Cardiac fibroblast (primary cell): ENCODE measurements around the gene USP36.

ENCODE experiments used
- DNase-seq, 2 donors: peaks; one replicate each; pipeline versions ENCODE4 v3.0.0 to v3.0.0-alpha.2; 2010; ENCODE audit warnings: low read depth in 2 of 2
- H3K4me3 ChIP-seq, 2 donors: replicated peaks in 1 of 2; 1 replicate in 1 of 2; 2 replicates in 1 of 2; pipeline ENCODE4 v1.5.1; 2011; ENCODE audit warnings: low read depth in 2 of 2, low read length in 2 of 2, mild to moderate bottlenecking in 2 of 2, moderate library complexity in 1 of 2
- TF ChIP-seq, protein P1 (sequence below): IDR thresholded peaks from one replicate; pipeline ENCODE4 v1.5.1; 2011; ENCODE audit warnings: low read depth, mild to moderate bottlenecking, low read length, inconsistent platforms

USP36 gene

DNA sequence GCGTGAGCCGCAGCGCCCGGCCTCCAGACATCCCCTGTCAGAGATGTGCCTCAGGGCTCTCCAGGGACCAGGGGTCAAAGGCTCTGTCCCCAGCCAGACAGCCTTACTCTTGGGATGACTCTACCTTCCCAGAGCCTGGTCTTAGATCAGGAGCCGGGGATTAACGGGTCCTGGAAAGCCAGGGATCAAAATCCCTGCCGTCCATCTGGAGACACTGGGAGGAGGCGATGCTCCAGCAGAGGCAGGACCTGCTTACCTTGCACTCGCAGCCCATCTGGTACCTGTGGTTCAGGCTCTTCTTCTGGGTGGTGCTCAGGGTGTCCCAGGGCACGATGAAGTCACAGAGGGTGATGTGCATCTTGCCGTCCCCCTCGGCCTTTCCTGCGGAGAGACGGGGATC lies 16.7 kb upstream of the USP36 start:
- H3K4me3 ChIP-seq, result no peak overlapping the region
- no peak for DNase-seq
- TF ChIP-seq, protein P1, sequence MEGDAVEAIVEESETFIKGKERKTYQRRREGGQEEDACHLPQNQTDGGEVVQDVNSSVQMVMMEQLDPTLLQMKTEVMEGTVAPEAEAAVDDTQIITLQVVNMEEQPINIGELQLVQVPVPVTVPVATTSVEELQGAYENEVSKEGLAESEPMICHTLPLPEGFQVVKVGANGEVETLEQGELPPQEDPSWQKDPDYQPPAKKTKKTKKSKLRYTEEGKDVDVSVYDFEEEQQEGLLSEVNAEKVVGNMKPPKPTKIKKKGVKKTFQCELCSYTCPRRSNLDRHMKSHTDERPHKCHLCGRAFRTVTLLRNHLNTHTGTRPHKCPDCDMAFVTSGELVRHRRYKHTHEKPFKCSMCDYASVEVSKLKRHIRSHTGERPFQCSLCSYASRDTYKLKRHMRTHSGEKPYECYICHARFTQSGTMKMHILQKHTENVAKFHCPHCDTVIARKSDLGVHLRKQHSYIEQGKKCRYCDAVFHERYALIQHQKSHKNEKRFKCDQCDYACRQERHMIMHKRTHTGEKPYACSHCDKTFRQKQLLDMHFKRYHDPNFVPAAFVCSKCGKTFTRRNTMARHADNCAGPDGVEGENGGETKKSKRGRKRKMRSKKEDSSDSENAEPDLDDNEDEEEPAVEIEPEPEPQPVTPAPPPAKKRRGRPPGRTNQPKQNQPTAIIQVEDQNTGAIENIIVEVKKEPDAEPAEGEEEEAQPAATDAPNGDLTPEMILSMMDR, result no peak

DNA sequence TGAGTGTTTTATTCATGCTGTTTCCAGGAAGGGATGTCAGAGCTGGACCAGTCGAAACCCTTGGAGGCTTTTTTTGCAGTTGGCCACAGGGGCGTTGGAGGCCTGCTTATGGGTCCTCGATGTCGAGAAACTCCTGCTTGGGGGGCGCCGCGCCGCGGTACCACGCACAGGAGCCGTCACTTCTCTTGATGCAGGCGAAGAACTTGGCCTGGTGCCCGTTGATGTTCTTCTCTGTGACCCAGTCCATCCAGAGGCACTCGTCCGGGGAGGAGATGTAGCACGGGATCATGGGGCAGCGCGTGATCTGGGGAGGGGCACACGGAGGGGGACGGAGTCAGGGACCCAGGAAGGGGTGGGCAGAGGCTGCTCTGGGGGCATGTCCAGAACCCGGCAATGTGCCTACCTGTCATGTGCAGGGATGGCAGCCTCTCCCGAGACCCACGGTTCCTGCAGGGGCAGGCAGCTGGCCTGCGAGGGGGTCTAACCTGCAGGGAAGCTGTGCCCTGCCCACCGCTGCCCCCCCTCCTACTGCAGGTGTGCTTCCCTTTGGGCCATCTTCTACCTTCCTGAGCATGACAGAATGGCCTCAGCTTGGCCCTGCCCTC lies 15.0 kb upstream of the USP36 start:
- no peak overlapping the region for H3K4me3 ChIP-seq
- TF ChIP-seq, protein P1, result no peak
- no peak for DNase-seq

DNA sequence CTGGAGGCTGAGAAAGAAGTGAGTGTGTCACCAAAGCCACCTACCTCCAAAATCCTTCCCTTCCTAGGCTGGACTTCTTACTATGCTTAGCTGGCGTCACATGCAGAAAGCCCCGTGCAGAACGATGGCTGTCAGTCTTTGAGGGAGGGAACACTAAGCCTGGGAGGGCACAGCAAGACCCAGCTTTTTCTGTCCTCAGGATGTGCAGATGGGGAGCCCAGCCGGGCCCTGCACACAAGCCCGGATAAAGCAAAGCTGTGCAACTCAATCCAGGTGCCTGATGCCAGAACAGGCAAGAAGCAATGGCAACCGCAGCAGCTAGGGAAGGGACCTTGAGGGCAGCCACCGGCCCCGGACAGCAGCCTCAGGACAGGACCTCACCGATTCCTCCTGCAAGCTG lies 13.9 kb upstream of the USP36 start:
- no peak overlapping the region for H3K4me3 ChIP-seq

DNA sequence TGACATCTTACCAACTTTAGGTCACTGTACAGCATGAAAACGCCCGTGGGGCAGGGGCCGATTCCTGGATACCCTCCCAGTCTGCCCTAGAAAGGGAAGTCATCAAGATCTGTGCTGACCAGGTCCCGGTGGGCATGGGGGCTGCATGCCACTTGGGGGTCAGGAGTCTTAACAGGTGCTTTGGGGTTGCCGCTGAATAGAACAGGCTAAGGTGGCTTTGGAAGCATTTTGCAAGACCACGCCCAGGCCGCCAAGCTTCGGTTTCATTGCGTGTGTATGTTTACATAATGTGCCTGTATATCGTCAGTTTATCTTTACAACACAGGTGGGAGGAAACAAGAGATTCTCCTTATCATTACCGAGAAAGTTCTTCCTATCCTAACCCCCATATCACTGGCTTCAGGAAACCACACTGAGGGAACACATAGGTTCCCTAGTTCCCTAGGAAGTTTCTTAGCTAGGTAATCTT lies 13.3 kb upstream of the USP36 start:
- H3K4me3 ChIP-seq, result no peak overlapping the region
- TF ChIP-seq, protein P1, result no peak
- no peak for DNase-seq

More for the DNA sequence above, 13.9 kb upstream of the USP36 start:
- DNase-seq, result no peak
- TF ChIP-seq, protein P1, result no peak

DNA sequence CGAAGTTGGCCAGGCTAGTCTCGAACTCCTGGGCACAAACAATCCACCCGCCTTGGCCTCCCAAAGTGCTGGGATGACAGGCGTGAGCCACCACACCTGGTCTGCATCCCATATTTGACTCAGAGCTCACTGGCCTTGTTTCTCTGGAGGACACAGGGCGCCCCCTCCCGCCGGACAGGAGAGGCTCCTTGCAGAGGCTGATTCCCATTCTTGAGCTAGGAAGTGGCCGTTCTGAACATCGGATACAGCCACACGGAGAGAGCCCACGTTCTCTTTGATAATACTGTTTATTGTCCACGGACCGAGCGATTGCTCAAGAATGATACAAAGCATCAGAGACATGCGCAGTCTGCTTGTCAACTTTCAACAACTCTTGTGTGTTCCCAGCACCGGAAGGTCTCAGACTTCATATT lies 12.1 kb upstream of the USP36 start:
- TF ChIP-seq, protein P1, result peak; percentile 14
- H3K4me3 ChIP-seq, result no peak overlapping the region
- DNase-seq, result peak; percentile 22 to 54

DNA sequence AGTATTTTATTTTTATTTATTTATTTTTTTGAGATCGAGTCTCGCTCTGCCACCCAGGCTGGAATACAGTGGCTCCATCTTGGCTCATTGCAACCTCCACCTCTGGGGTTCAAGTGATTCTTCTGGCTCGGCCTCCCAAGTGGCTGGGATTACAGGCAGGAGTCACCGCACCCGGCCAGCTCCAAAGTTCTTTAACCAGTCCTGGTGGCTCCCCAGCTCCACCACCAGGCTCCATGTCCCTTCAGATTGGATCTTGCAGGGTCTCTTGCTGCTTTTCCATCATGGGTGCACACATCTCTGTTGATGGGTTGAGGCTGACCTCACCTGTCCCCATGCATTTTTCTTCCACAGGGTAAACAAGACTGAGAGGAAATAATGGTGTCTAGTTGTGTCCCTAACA lies 8.4 kb upstream of the USP36 start:
- H3K4me3 ChIP-seq, result no peak overlapping the region
- no peak for DNase-seq
- TF ChIP-seq, protein P1, result no peak

DNA sequence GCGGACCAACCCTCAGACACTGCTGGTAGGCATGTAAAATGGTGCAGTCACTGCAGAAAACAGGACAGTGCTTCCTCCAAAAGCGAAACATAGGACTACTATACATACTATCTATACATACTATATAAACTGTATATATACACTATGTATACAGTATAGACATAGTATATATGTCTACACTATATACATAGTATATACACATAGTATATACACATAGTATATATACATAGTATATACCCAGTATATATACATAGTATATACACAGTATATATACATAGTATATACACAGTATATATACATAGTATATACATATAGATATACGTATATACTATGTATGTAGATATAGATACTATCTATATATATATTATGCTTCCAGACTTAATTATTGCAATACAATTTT lies 6.4 kb upstream of the USP36 start:
- no peak overlapping the region for H3K4me3 ChIP-seq
- no peak for DNase-seq
- TF ChIP-seq, protein P1, result no peak
